H1 (cell line): Measurements from ENCODE around the gene RUNX1.

Experiments
- CEBPB ChIP-seq: IDR thresholded peaks from 2 replicates; pipeline ENCODE4 v1.6.1; 2012; ENCODE audit warnings: low read depth, low read length
- CTCF ChIP-seq, 3 experiments: IDR thresholded peaks; 1 replicate in 2 of 3; 2 replicates in 1 of 3; pipeline versions ENCODE4 v1.5.1 to v1.6.1; 2011; ENCODE audit warnings: low read length in 3 of 3, mild to moderate bottlenecking in 3 of 3, inconsistent platforms in 2 of 3, low read depth in 1 of 3, moderate library complexity in 1 of 3; ENCODE audit not compliant: insufficient read depth in 1 of 3; ENCODE audit errors: control extremely low read depth in 1 of 3
- EZH2 ChIP-seq: fragments of 200-600 bp; sonication (generic); IDR thresholded peaks from 2 replicates; pipeline ENCODE4 v1.7.1; 2012; ENCODE audit warnings: low read depth, mild to moderate bottlenecking, moderate library complexity, low read length, inconsistent platforms; ENCODE audit not compliant: severe bottlenecking
- RBBP5 ChIP-seq: IDR thresholded peaks from 2 replicates; pipeline ENCODE4 v1.7.1; 2012; ENCODE audit warnings: low read depth, mild to moderate bottlenecking, inconsistent platforms, low read length, moderate library complexity, borderline replicate concordance
- RFX5 ChIP-seq: IDR thresholded peaks from 2 replicates; pipeline ENCODE4 v1.6.1; 2011; ENCODE audit warnings: low read depth, low read length, improper control_type of control experiment, borderline replicate concordance
- SP2 ChIP-seq: IDR thresholded peaks from 2 replicates; pipeline ENCODE4 v1.6.1; 2012; ENCODE audit warnings: mild to moderate bottlenecking, low read length, inconsistent platforms
- ZNF274 ChIP-seq: IDR thresholded peaks from 2 replicates; pipeline ENCODE4 v1.7.0; 2012; ENCODE audit warnings: low read length, borderline replicate concordance; ENCODE audit errors: extremely low read depth

GRCh38 chr21:34911360-34911759 is 137.7 kb downstream of the RUNX1 start:
- TF ChIP-seq RFX5 (no peak), SP2 (no peak), EZH2 (no peak), ZNF274 (no peak), CTCF (IDR thresholded peaks at IDR 0.05; ENCODE audit: control extremely low read depth in 1 of 3, insufficient read depth in 1 of 3, low read depth in 1 of 3, low read length in 3 of 3) (no peak), CEBPB (no peak), RBBP5 (no peak)
